Ishikawa (cell line): ENCODE results near the gene AGAP1.

ENCODE experiments used
- CEBPB ChIP-seq: IDR thresholded peaks from 2 replicates; pipeline ENCODE4 v1.6.1; 2012
- CREB1 ChIP-seq: IDR thresholded peaks from 2 replicates; pipeline ENCODE4 v1.6.1; 2012; ENCODE audit warnings: low read depth
- EP300 ChIP-seq: IDR thresholded peaks from 2 replicates; pipeline ENCODE4 v1.6.1; 2012; ENCODE audit warnings: borderline replicate concordance
- FOXM1 ChIP-seq: IDR thresholded peaks from 2 replicates; pipeline ENCODE4 v1.6.1; 2012; ENCODE audit warnings: low read depth, borderline replicate concordance
- NFIC ChIP-seq: IDR thresholded peaks from 2 replicates; pipeline ENCODE4 v1.6.1; 2012
- RAD21 ChIP-seq: IDR thresholded peaks from 2 replicates; pipeline ENCODE4 v1.6.1; 2012; ENCODE audit warnings: low read depth
- TAF1 ChIP-seq: IDR thresholded peaks from 2 replicates; pipeline ENCODE4 v1.6.1; 2012; ENCODE audit warnings: low read depth, mild to moderate bottlenecking
- TEAD4 ChIP-seq: IDR thresholded peaks from 2 replicates; pipeline ENCODE4 v1.6.1; 2012
- YY1 ChIP-seq: IDR thresholded peaks from 2 replicates; pipeline ENCODE4 v1.6.1; 2012; ENCODE audit warnings: low read depth
- TF ChIP-seq, protein P1 (sequence below): IDR thresholded peaks from 2 replicates; pipeline ENCODE4 v1.6.1; 2012; ENCODE audit warnings: low read depth, mild to moderate bottlenecking
- TF ChIP-seq, protein P2 (sequence below): IDR thresholded peaks from 2 replicates; pipeline ENCODE4 v1.6.1; 2012

DNA sequence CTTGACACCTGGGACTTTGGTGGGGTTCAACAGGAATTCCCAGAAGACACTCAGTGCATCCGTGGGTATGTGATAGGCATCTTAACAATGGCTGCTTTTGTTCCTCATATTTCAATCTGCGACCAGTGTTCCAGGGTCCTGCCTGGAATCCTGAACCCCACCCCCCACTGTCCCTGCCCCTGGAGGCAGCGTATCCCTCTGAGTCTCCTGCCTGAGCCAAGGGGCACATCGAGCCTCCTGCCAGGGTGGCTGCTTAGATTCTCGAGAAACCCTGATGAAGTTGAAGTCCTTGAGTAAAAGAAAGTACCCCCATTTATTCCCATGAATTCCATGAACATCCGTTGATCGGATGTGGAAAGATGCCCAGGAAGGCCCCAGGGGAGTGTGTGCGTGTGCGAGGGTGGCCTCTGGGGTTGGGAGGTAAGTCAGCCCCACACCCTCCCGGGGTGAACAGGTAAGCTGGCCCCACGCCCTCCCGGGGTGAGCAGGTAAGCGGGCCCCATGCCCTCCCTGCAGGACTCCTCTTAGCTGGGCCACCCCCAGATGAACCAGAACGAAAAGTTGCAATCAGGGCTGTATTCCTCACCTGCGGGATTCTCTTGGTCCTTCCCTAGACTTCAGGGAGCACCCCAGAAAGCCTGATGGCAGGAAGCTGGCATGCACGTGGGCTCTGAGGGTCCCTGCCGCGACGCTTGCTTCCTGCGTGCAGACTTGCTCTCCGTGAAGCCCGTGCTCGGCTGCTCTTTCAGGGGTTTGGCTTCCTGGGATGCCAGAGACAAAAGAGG lies 253.3 kb downstream of the AGAP1 start:
- TF ChIP-seq YY1: no peak
- no peak for TF ChIP-seq RAD21
- TF ChIP-seq, protein P1, sequence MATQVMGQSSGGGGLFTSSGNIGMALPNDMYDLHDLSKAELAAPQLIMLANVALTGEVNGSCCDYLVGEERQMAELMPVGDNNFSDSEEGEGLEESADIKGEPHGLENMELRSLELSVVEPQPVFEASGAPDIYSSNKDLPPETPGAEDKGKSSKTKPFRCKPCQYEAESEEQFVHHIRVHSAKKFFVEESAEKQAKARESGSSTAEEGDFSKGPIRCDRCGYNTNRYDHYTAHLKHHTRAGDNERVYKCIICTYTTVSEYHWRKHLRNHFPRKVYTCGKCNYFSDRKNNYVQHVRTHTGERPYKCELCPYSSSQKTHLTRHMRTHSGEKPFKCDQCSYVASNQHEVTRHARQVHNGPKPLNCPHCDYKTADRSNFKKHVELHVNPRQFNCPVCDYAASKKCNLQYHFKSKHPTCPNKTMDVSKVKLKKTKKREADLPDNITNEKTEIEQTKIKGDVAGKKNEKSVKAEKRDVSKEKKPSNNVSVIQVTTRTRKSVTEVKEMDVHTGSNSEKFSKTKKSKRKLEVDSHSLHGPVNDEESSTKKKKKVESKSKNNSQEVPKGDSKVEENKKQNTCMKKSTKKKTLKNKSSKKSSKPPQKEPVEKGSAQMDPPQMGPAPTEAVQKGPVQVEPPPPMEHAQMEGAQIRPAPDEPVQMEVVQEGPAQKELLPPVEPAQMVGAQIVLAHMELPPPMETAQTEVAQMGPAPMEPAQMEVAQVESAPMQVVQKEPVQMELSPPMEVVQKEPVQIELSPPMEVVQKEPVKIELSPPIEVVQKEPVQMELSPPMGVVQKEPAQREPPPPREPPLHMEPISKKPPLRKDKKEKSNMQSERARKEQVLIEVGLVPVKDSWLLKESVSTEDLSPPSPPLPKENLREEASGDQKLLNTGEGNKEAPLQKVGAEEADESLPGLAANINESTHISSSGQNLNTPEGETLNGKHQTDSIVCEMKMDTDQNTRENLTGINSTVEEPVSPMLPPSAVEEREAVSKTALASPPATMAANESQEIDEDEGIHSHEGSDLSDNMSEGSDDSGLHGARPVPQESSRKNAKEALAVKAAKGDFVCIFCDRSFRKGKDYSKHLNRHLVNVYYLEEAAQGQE: no peak
- no peak for TF ChIP-seq EP300
- no peak for TF ChIP-seq FOXM1
- TF ChIP-seq, protein P2, sequence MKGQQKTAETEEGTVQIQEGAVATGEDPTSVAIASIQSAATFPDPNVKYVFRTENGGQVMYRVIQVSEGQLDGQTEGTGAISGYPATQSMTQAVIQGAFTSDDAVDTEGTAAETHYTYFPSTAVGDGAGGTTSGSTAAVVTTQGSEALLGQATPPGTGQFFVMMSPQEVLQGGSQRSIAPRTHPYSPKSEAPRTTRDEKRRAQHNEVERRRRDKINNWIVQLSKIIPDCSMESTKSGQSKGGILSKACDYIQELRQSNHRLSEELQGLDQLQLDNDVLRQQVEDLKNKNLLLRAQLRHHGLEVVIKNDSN: no peak
- TF ChIP-seq CEBPB: no peak
- TF ChIP-seq TAF1: no peak
- TF ChIP-seq CREB1: no peak
- TF ChIP-seq TEAD4: no peak
- no peak for TF ChIP-seq NFIC
